ENCODE results near the gene GYPA. TPM values are rescaled to one million over a fixed set of nuclear protein-coding genes. Genes with fewer than 3 reads are reported as not detected.

The GYPA gene
- total RNA-seq, 4 donors from 2014 or later, result not detected

Other genes with a start within 250 kb of the GYPA start
- 1 to 10 TPM in 3 of 4 donors, under 1 TPM in 1; 0.65 to 1.4 (median 1.4) TPM for gene GYPE, start 235.2 kb downstream of the GYPA start, total RNA-seq
- not detected for gene GYPB, start 121.3 kb downstream of the GYPA start, total RNA-seq